Esophagus squamous epithelium (tissue), 5 donors: ENCODE data around the gene SYNRG. TPM values are rescaled to one million over a fixed set of nuclear protein-coding genes. Genes with fewer than 3 reads are reported as not detected.
A peak's percentile ranks its signal among the peaks of the same experiment; 100 is the strongest.

Source experiments
- DNase-seq: peaks from one replicate; lab custom pipeline; 2025; lab: John Stamatoyannopoulos, UW
- H3K27ac ChIP-seq, 4 donors: fragments of 200-600 bp; sonication (generic); one replicate each; pipeline ENCODE4 v1.5.1; 2016 to 2019; ENCODE audit warnings: mild to moderate bottlenecking in 1 of 4
- H3K27me3 ChIP-seq, 4 donors: fragments of 200-600 bp; sonication (generic); 1 replicate in 3 of 4; 2 replicates in 1 of 4; pipeline versions ENCODE4 v1.5.1 to v1.6.0; 2017 to 2021; ENCODE audit warnings: antibody characterized with exemption in 1 of 4
- H3K36me3 ChIP-seq, 3 donors: fragments of 200-600 bp; sonication (generic); one replicate each; pipeline ENCODE4 v1.5.1; 2016 to 2019
- H3K4me1 ChIP-seq, 3 donors: fragments of 200-600 bp; sonication (generic); one replicate each; pipeline ENCODE4 v1.5.1; 2017 to 2019
- H3K4me3 ChIP-seq, 4 donors: fragments of 200-600 bp; sonication (generic); 1 replicate in 3 of 4; 2 replicates in 1 of 4; pipeline ENCODE4 v1.5.1; 2016 to 2019; ENCODE audit warnings: mild to moderate bottlenecking in 2 of 4, moderate library complexity in 1 of 4
- H3K9me3 ChIP-seq, 3 donors: fragments of 200-600 bp; sonication (generic); one replicate each; pipeline ENCODE4 v1.5.1; 2016 to 2019
- CTCF ChIP-seq, 6 experiments: fragments of 450-650 bp in 4 of 6; fragments of 200-600 bp in 2 of 6; sonication (generic) in 2 of 6; IDR thresholded peaks; one replicate each; pipeline ENCODE4 v1.5.1; 2016 to 2019; ENCODE audit warnings: antibody characterized with exemption in 6 of 6, mild to moderate bottlenecking in 4 of 6, moderate library complexity in 4 of 6
- POLR2A ChIP-seq, 4 donors: fragments of 450-650 bp; IDR thresholded peaks; one replicate each; pipeline ENCODE4 v1.6.1; 2017; ENCODE audit warnings: antibody characterized with exemption in 4 of 4, mild to moderate bottlenecking in 4 of 4, moderate library complexity in 3 of 4
- WGBS, 2 donors: methylation state at CpG; one replicate each; pipeline ENCODE4 v1.1.5; 2018; 5-methylcytosine and 5-hydroxymethylcytosine counted together
- intact Hi-C: fragments of 100-400 bp; cut with DNase I; formaldehyde crosslinking; loops from one replicate; pipeline ENCODE4 v1.15.0; 2022
- total RNA-seq, 4 donors: library from RNA; depleted of rRNA; stranded (reverse); fragments of >200 nt; gene quantifications; one replicate each; pipeline ENCODE4 v1.1.0, GENCODE V29; 2016
- donor health status: DM: yes; HTN: yes; CAD: no.

The SYNRG gene
- total RNA-seq, 4 donors from 2014 or later, result 16.5 to 24.2 (median 21.3) TPM

- no peaks in the 10 kb centered on the region for H3K27me3 ChIP-seq
- intact Hi-C loops, result no loop called here
- H3K9me3 ChIP-seq, result no peaks in the 10 kb centered on the region
- no peaks in the 10 kb centered on the region for H3K36me3 ChIP-seq
- TF ChIP-seq CTCF (IDR thresholded peaks at IDR 0.05) (no peak), POLR2A (IDR thresholded peaks at IDR 0.05) (no peak)
- DNase-seq, result no peak
- H3K27ac ChIP-seq, result no peak overlapping the region
- H3K4me1 ChIP-seq, result peaks cover 0 to 28% (median 4%) of the 10 kb centered on the region in 3 donors
- WGBS, 2 donors, result 84 to 89% methylated on average over 3 of the region's 3 CpGs
- H3K4me3 ChIP-seq, result no peak overlapping the region
Measured at GRCh38 chr17:37505333-37505732, 103.9 kb downstream of the SYNRG start.

- TF ChIP-seq POLR2A (IDR thresholded peaks at IDR 0.05), result no peak
- no peak for TF ChIP-seq CTCF (IDR thresholded peaks at IDR 0.05)
- no peak overlapping the region for H3K27ac ChIP-seq
- 88 to 94% methylated on average over 6 of the region's 6 CpGs for WGBS, 2 donors
Measured at GRCh38 chr17:37503148-37503547, 106.1 kb downstream of the SYNRG start.

GRCh38 chr17:37502009-37502936 lies 106.9 kb downstream of the SYNRG start:
- no peak for DNase-seq
- Histone ChIP-seq H3K36me3 (no peaks in the 10 kb centered on the region), H3K27ac (no peak overlapping the region), H3K4me3 (no peak overlapping the region), H3K9me3 (no peaks in the 10 kb centered on the region), H3K4me1 (peaks cover 0 to 26% (median 4%) of the 10 kb centered on the region in 3 donors), H3K27me3 (no peaks in the 10 kb centered on the region)
- intact Hi-C loops, result no loop called here
- TF ChIP-seq POLR2A (IDR thresholded peaks at IDR 0.05) (no peak), CTCF (IDR thresholded peaks at IDR 0.05) (no peak)
- 86 to 88% methylated on average over 8 to 10 of the region's 10 CpGs for WGBS, 2 donors

More at GRCh38 chr17:37503148-37503547, 106.1 kb downstream of the SYNRG start:
- H3K27me3 ChIP-seq, result no peaks in the 10 kb centered on the region
- peaks cover 0 to 28% (median 4%) of the 10 kb centered on the region in 3 donors for H3K4me1 ChIP-seq
- no peaks in the 10 kb centered on the region for H3K36me3 ChIP-seq
- H3K9me3 ChIP-seq, result no peaks in the 10 kb centered on the region
- no peak overlapping the region for H3K4me3 ChIP-seq
- intact Hi-C loops, result no loop called here
- DNase-seq, result no peak

DNA sequence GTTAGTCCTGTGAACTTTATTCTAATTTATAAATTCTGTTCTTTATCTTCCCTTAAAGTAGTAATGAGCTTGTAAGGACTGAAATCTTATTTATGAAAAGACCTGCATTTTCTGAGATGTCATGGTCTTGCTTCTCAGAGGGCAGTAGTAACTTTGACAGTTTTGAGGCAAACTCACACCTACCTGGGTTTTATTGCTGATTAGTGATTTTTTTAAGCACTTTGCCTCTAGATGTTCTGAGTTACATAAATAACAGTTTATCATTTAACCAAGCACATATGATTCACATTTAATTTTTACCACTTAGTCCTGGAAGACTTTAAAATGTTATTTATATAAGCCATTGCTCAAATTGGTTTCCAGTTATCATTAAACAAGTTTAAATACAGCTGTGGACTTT lies 108.8 kb downstream of the SYNRG start:
- intact Hi-C loops, result no loop called here
- no peak for TF ChIP-seq CTCF (IDR thresholded peaks at IDR 0.05)
- TF ChIP-seq POLR2A (IDR thresholded peaks at IDR 0.05), result no peak
- Histone ChIP-seq H3K36me3 (no peaks in the 10 kb centered on the region), H3K9me3 (no peaks in the 10 kb centered on the region), H3K27me3 (no peaks in the 10 kb centered on the region), H3K4me1 (peaks cover 0 to 18% (median 4%) of the 10 kb centered on the region in 3 donors), H3K27ac (peak overlapping the region in 1 of 4 donors; percentile 37), H3K4me3 (no peak overlapping the region)
- no peak for DNase-seq

GRCh38 chr17:37494971-37495370 lies 114.2 kb downstream of the SYNRG start:
- Histone ChIP-seq H3K4me1 (peaks cover 11 to 52% (median 16%) of the 10 kb centered on the region in 3 donors), H3K27ac (no peak overlapping the region), H3K4me3 (no peak overlapping the region), H3K9me3 (no peaks in the 10 kb centered on the region), H3K36me3 (no peaks in the 10 kb centered on the region), H3K27me3 (no peaks in the 10 kb centered on the region)
- 69 to 81% methylated on average over 8 of the region's 8 CpGs for WGBS, 2 donors
- intact Hi-C loops, result no loop called here
- TF ChIP-seq POLR2A (IDR thresholded peaks at IDR 0.05) (no peak), CTCF (IDR thresholded peaks at IDR 0.05) (no peak)
- no peak for DNase-seq
